Right lobe of liver (tissue), 6 donors: ENCODE results near the gene ENTPD8. TPM values are rescaled to one million over a fixed set of nuclear protein-coding genes. Genes with fewer than 3 reads are reported as not detected.

Experiments
- ATAC-seq, 4 donors: fragments of 200-7000 bp; cut with Tn5 transposase; one replicate each; pipeline ENCODE4 v1.9.1; 2020; ENCODE audit warnings: mild to moderate bottlenecking in 4 of 4, moderate library complexity in 4 of 4
- DNase-seq, 3 donors: peaks; one replicate each; pipeline ENCODE4 v3.0.0-alpha.2; 2020
- H3K27ac ChIP-seq, 3 donors: fragments of 200-600 bp; one replicate each; pipeline ENCODE4 v1.8.0; 2022
- H3K27me3 ChIP-seq, 2 donors: fragments of 200-600 bp; one replicate each; pipeline ENCODE4 v1.8.0; 2022
- H3K36me3 ChIP-seq, 4 donors: fragments of 200-600 bp; sonication (generic) in 1 of 4; one replicate each; pipeline versions ENCODE4 v1.5.1 to v1.8.0; 2017 to 2022; ENCODE audit warnings: control low read depth in 1 of 4
- H3K4me1 ChIP-seq, 4 donors: fragments of 200-600 bp; sonication (generic) in 1 of 4; one replicate each; pipeline versions ENCODE4 v1.5.1 to v1.8.0; 2017 to 2022; ENCODE audit warnings: control low read depth in 1 of 4
- H3K4me3 ChIP-seq, 3 donors: fragments of 200-600 bp; one replicate each; pipeline ENCODE4 v1.8.0; 2022
- H3K9me3 ChIP-seq, 4 donors: fragments of 200-600 bp; sonication (generic) in 1 of 4; one replicate each; pipeline versions ENCODE4 v1.5.1 to v1.8.0; 2017 to 2022; ENCODE audit warnings: control low read depth in 1 of 4
- CTCF ChIP-seq, 4 donors: fragments of 200-600 bp in 3 of 4; fragments of 450-650 bp in 1 of 4; IDR thresholded peaks; one replicate each; pipeline versions ENCODE4 v1.5.1 to v1.8.0; 2016 to 2022; ENCODE audit warnings: antibody characterized with exemption in 4 of 4, mild to moderate bottlenecking in 2 of 4
- POLR2A ChIP-seq: fragments of 450-650 bp; IDR thresholded peaks from one replicate; pipeline ENCODE4 v1.6.1; 2017; ENCODE audit warnings: antibody characterized with exemption, mild to moderate bottlenecking
- WGBS: methylation state at CpG from one replicate; pipeline ENCODE4 v1.1.6; 2018; ENCODE audit warnings: low coverage, low lambda C conversion rate; ENCODE audit not compliant: insufficient coverage; ENCODE audit errors: missing lambda C conversion rate; 5-methylcytosine and 5-hydroxymethylcytosine counted together
- intact Hi-C, 2 donors: fragments of 100-400 bp; cut with DNase I; formaldehyde crosslinking; loops; one replicate each; pipeline versions ENCODE4 v1.11.2 to v1.14.1; 2022
- total RNA-seq, 6 experiments: library from RNA; depleted of rRNA in 2 of 6; stranded (reverse); fragments of >200 nt in 2 of 6; fragmentation: NEBNext Ultra II Directional in 3 of 6; extraction: Animal tissue kit (Norgen Biotek cat#: 25700) in 3 of 6; gene quantifications; one replicate each; pipeline versions ENCODE4 v1.1.0 to v1.2.4, GENCODE V29; 2016 to 2023
- donor health status: DM: no; HTN: yes; CAD: no.
- donor health status: DM: no; HTN: no; CAD: no.
- donor health status: DM: no; HTN: no; CAD: no.
- donor health status: DM: no; HTN: yes; CAD: no.
- donor health status: DM: no; HTN: yes; CAD: no.

The ENTPD8 gene
- total RNA-seq, 6 experiments from 2014 or later, result 3.3 to 11.5 (median 7.5) TPM

- intact Hi-C loops, result no loop called here
- ATAC-seq, result peak; percentile 17 to 63 (median 51)
- H3K27ac ChIP-seq, result no peak overlapping the region
- whole genome bisulfite sequencing, result 89% methylated on average over 21 of the region's 99 CpGs
- peak in 2 of 3 donors; percentile 19 to 55 for DNase-seq
- H3K4me3 ChIP-seq, result peak overlapping the region in 2 of 3 donors; percentile 18 to 24
- no peaks in the 10 kb centered on the region for H3K27me3 ChIP-seq
- no peak for TF ChIP-seq CTCF (IDR thresholded peaks at IDR 0.05)
- no peak for TF ChIP-seq POLR2A
- no peaks in the 10 kb centered on the region for H3K36me3 ChIP-seq
- peaks cover 0 to 7% (median 0%) of the 10 kb centered on the region in 4 donors for H3K4me1 ChIP-seq
- no peaks in the 10 kb centered on the region for H3K9me3 ChIP-seq
These were observed 23.8 kb downstream of the ENTPD8 start for GRCh38 chr9:137417161-137418021.

- peak in 1 of 4 donors; percentile 22 for ATAC-seq
- TF ChIP-seq CTCF (IDR thresholded peaks at IDR 0.05) (no peak), POLR2A (no peak)
- intact Hi-C loops, result no loop called here
- H3K27ac ChIP-seq, result no peak overlapping the region
- H3K4me1 ChIP-seq, result peaks cover 0 to under 1% (median 0%) of the 10 kb centered on the region in 4 donors
- H3K27me3 ChIP-seq, result no peaks in the 10 kb centered on the region
- no peak overlapping the region for H3K4me3 ChIP-seq
- 100% methylated on average over 5 of the region's 45 CpGs for WGBS
- H3K9me3 ChIP-seq, result no peaks in the 10 kb centered on the region
- H3K36me3 ChIP-seq, result no peaks in the 10 kb centered on the region
- peak in 1 of 3 donors; percentile 51 for DNase-seq
These were observed 24.5 kb downstream of the ENTPD8 start for GRCh38 chr9:137416563-137417151.

GRCh38 chr9:137416006-137416562 is 25.1 kb downstream of the ENTPD8 start:
- intact Hi-C loops, result no loop called here
- H3K36me3 ChIP-seq, result no peaks in the 10 kb centered on the region
- no peaks in the 10 kb centered on the region for H3K4me1 ChIP-seq
- TF ChIP-seq POLR2A, result no peak
- TF ChIP-seq CTCF (IDR thresholded peaks at IDR 0.05), result no peak
- ATAC-seq (peak in 1 of 4 donors; percentile 3), DNase-seq (no peak)
- H3K27me3 ChIP-seq, result no peaks in the 10 kb centered on the region
- H3K4me3 ChIP-seq, result no peak overlapping the region
- no peak overlapping the region for H3K27ac ChIP-seq
- no peaks in the 10 kb centered on the region for H3K9me3 ChIP-seq
- no CpG with 5 or more reads among the region's 23 CpGs for WGBS

- peak in 1 of 3 donors; percentile 31 for DNase-seq
- Histone ChIP-seq H3K9me3 (no peaks in the 10 kb centered on the region), H3K27me3 (no peaks in the 10 kb centered on the region), H3K36me3 (no peaks in the 10 kb centered on the region), H3K4me1 (no peaks in the 10 kb centered on the region), H3K27ac (no peak overlapping the region), H3K4me3 (no peak overlapping the region)
- TF ChIP-seq CTCF (IDR thresholded peaks at IDR 0.05), result no peak
- no peak for TF ChIP-seq POLR2A
- intact Hi-C loops, result no loop called here
- no peak for ATAC-seq
- WGBS, result 86% methylated on average over 3 of the region's 5 CpGs
These were observed 25.7 kb downstream of the ENTPD8 start for GRCh38 chr9:137415451-137415850.
